Thyroid gland (tissue), 4 donors: ENCODE results near the gene TSC22D3.

Experiments used
- CTCF ChIP-seq, 6 experiments: fragments of 200-600 bp in 3 of 6; fragments of 450-650 bp in 3 of 6; sonication (generic) in 3 of 6; IDR thresholded peaks; one replicate each; pipeline ENCODE4 v1.5.1; 2016 to 2019; ENCODE audit warnings: antibody characterized with exemption in 6 of 6, mild to moderate bottlenecking in 2 of 6, inconsistent platforms in 1 of 6, moderate library complexity in 1 of 6
- POLR2A ChIP-seq, 2 donors: fragments of 450-650 bp; IDR thresholded peaks; one replicate each; pipeline ENCODE4 v1.6.1; 2017; ENCODE audit warnings: antibody characterized with exemption in 2 of 2, mild to moderate bottlenecking in 2 of 2, moderate library complexity in 1 of 2

GRCh38 chrX:107738768-107739167, 36.8 kb downstream of the TSC22D3 start:
- TF ChIP-seq CTCF (IDR thresholded peaks at IDR 0.05), result no peak
- no peak for TF ChIP-seq POLR2A (IDR thresholded peaks at IDR 0.05)
